Esophagus mucosa (tissue), 1 donor: ENCODE results near the gene HGS. TPM values are rescaled to one million over a fixed set of nuclear protein-coding genes. Genes with fewer than 3 reads are reported as not detected.
A peak's percentile ranks its signal among the peaks of the same experiment; 100 is the strongest.
"Not testable (repeated sequence)": the region's sequence is repeated elsewhere in the genome, so short reads cannot be mapped to it uniquely, and the experiment has no call there.

Experiments
- ATAC-seq: fragments of 200-7000 bp; cut with Tn5 transposase; one replicate; pipeline ENCODE4 v1.9.1; 2020
- total RNA-seq: library from RNA; stranded (reverse); gene quantifications from one replicate; pipeline ENCODE4 v1.2.4, GENCODE V29; 2023
- donor health status: DM: yes; HTN: yes; CAD: no.

HGS gene
- total RNA-seq, 1 donor from 2014 or later = 62.5 TPM

- ATAC-seq = peak; percentile 93
These were observed 38.6 kb downstream of the HGS start for GRCh38 chr17:81722184-81723120.

- ATAC-seq = peak; percentile 53
These were observed 39.9 kb downstream of the HGS start for GRCh38 chr17:81723651-81724209.

- ATAC-seq = no peak
These were observed 41.6 kb downstream of the HGS start for GRCh38 chr17:81725439-81725838.

- ATAC-seq = peak; percentile 62
These were observed 42.2 kb downstream of the HGS start for GRCh38 chr17:81726004-81726403.

- ATAC-seq = peak; percentile 38
These were observed 43.7 kb downstream of the HGS start for GRCh38 chr17:81727324-81728031.

- peak; percentile 65 for ATAC-seq
These were observed 49.9 kb downstream of the HGS start for GRCh38 chr17:81733507-81734404.

GRCh38 chr17:81734405-81735263, 50.8 kb downstream of the HGS start:
- ATAC-seq = peak; percentile 28

GRCh38 chr17:81735264-81736102, 51.7 kb downstream of the HGS start:
- peak; percentile 74 for ATAC-seq

GRCh38 chr17:81737947-81738800, 54.4 kb downstream of the HGS start:
- ATAC-seq = no peak

- no peak for ATAC-seq
These were observed 55.1 kb downstream of the HGS start for GRCh38 chr17:81738801-81739393.

GRCh38 chr17:81739593-81739992, 55.8 kb downstream of the HGS start:
- not testable (repeated sequence) for ATAC-seq

GRCh38 chr17:81740395-81740961, 56.7 kb downstream of the HGS start:
- ATAC-seq = no peak

- ATAC-seq = no peak
These were observed 57.3 kb downstream of the HGS start for GRCh38 chr17:81741049-81741593.

GRCh38 chr17:81741594-81742452, 58.0 kb downstream of the HGS start:
- ATAC-seq = peak; percentile 42
